ENCODE results near the gene ARHGEF12.

The ARHGEF12 gene

GRCh38 chr11:120358729-120359128, 22.5 kb downstream of the ARHGEF12 start:
- H3K27ac ChIP-seq (ENCODE audit: low read depth, low read length, severe bottlenecking) = no peak overlapping the region
- peaks cover 6% of the 10 kb centered on the region for H3K4me1 ChIP-seq (ENCODE audit: control insufficient read depth, insufficient read depth, low read length, poor library complexity, severe bottlenecking)
- peaks cover 22% of the 10 kb centered on the region for H3K36me3 ChIP-seq (ENCODE audit: control insufficient read depth, insufficient read depth, low read length)
- H3K4me3 ChIP-seq (ENCODE audit: extremely low read depth, insufficient read depth, low read length, poor library complexity, severe bottlenecking) = no peak overlapping the region
- WGBS, 2 experiments (ENCODE audit: insufficient coverage in 2 of 2) = 89 to 97% methylated on average over 3 of the region's 3 CpGs
- no peaks in the 10 kb centered on the region for H3K9me3 ChIP-seq (ENCODE audit: control insufficient read depth, low read length)

- no peak overlapping the region for H3K4me3 ChIP-seq (ENCODE audit: extremely low read depth, insufficient read depth, low read length, poor library complexity, severe bottlenecking)
- no peaks in the 10 kb centered on the region for H3K9me3 ChIP-seq (ENCODE audit: control insufficient read depth, low read length)
- no peak overlapping the region for H3K27ac ChIP-seq (ENCODE audit: low read depth, low read length, severe bottlenecking)
- no peaks in the 10 kb centered on the region for H3K4me1 ChIP-seq (ENCODE audit: control insufficient read depth, insufficient read depth, low read length, poor library complexity, severe bottlenecking)
- peaks cover 8% of the 10 kb centered on the region for H3K36me3 ChIP-seq (ENCODE audit: control insufficient read depth, insufficient read depth, low read length)
Observed at GRCh38 chr11:120363436-120363835, 27.2 kb downstream of the ARHGEF12 start.

- Histone ChIP-seq H3K36me3 (ENCODE audit: control insufficient read depth, insufficient read depth, low read length) (peaks cover under 1% of the 10 kb centered on the region), H3K9me3 (ENCODE audit: control insufficient read depth, low read length) (no peaks in the 10 kb centered on the region), H3K4me1 (ENCODE audit: control insufficient read depth, insufficient read depth, low read length, poor library complexity, severe bottlenecking) (no peaks in the 10 kb centered on the region), H3K4me3 (ENCODE audit: extremely low read depth, insufficient read depth, low read length, poor library complexity, severe bottlenecking) (no peak overlapping the region), H3K27ac (ENCODE audit: low read depth, low read length, severe bottlenecking) (no peak overlapping the region)
Observed at GRCh38 chr11:120365512-120365911, 29.3 kb downstream of the ARHGEF12 start.

- Histone ChIP-seq H3K36me3 (ENCODE audit: control insufficient read depth, insufficient read depth, low read length) (no peaks in the 10 kb centered on the region), H3K9me3 (ENCODE audit: control insufficient read depth, low read length) (no peaks in the 10 kb centered on the region), H3K4me3 (ENCODE audit: extremely low read depth, insufficient read depth, low read length, poor library complexity, severe bottlenecking) (no peak overlapping the region), H3K27ac (ENCODE audit: low read depth, low read length, severe bottlenecking) (no peak overlapping the region), H3K4me1 (ENCODE audit: control insufficient read depth, insufficient read depth, low read length, poor library complexity, severe bottlenecking) (no peaks in the 10 kb centered on the region)
Observed at GRCh38 chr11:120372296-120372695, 36.1 kb downstream of the ARHGEF12 start.

- WGBS, 2 experiments (ENCODE audit: insufficient coverage in 2 of 2) = 50% methylated on average over 1 of the region's 3 CpGs; no CpG with 5 or more reads in 1 of the 2 experiments
- H3K4me3 ChIP-seq (ENCODE audit: extremely low read depth, insufficient read depth, low read length, poor library complexity, severe bottlenecking) = no peak overlapping the region
- H3K36me3 ChIP-seq (ENCODE audit: control insufficient read depth, insufficient read depth, low read length) = no peaks in the 10 kb centered on the region
- H3K4me1 ChIP-seq (ENCODE audit: control insufficient read depth, insufficient read depth, low read length, poor library complexity, severe bottlenecking) = no peaks in the 10 kb centered on the region
- no peak overlapping the region for H3K27ac ChIP-seq (ENCODE audit: low read depth, low read length, severe bottlenecking)
- H3K9me3 ChIP-seq (ENCODE audit: control insufficient read depth, low read length) = peaks cover 4% of the 10 kb centered on the region
Observed at GRCh38 chr11:120375076-120375475, 38.9 kb downstream of the ARHGEF12 start.

DNA sequence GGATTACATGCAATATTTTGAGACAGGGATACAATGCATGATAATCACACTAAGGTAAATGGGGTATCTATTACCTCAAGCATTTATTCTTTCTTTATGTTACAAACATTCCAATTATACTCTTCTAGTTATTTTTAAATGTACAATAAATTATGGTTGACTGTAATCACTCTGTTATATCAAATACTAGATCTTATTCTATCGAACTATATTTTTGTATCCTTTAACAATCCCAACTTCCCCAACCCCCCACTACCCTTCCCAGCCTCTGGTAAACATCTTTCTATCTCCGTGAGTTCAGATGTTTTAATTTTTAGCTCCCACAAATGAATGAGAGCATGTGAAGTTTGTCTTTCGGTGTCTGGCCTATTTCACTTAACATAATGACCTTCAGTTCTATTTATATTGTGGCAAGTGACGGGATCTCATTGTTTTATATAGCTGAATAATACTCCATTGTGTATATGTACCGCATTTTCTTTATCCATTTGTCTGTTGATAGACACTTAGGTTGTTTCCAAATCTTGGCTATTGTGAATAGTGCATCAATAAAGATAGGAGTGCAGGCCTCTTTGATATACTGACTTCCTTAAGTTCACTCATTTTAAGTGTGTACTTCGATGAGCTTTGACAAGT, 40.5 kb downstream of the ARHGEF12 start:
- WGBS, 2 experiments (ENCODE audit: insufficient coverage in 2 of 2) = 100% methylated on average over 1 of the region's 6 CpGs; no CpG with 5 or more reads in 1 of the 2 experiments
- Histone ChIP-seq H3K4me1 (ENCODE audit: control insufficient read depth, insufficient read depth, low read length, poor library complexity, severe bottlenecking) (no peaks in the 10 kb centered on the region), H3K9me3 (ENCODE audit: control insufficient read depth, low read length) (peaks cover 4% of the 10 kb centered on the region), H3K36me3 (ENCODE audit: control insufficient read depth, insufficient read depth, low read length) (no peaks in the 10 kb centered on the region), H3K27ac (ENCODE audit: low read depth, low read length, severe bottlenecking) (no peak overlapping the region), H3K4me3 (ENCODE audit: extremely low read depth, insufficient read depth, low read length, poor library complexity, severe bottlenecking) (no peak overlapping the region)

DNA sequence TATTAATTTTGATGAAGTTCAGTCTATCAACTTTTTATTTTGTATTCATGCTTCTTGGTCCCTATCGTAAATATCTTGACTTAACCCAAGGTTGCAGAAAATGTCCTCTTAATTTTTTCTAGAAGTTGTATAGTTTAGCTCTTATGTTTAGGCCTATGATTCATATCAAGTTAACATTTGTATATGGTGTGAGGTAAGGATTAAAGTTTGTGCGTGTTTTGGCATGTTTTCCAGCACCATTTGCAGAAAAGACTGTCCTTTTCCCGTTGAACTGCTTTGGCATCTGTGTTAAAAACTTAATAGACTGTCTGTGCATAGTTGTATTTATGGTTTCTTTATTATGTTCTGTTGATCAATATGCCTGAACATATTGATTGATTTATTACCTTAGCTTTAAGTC, 42.3 kb downstream of the ARHGEF12 start:
- Histone ChIP-seq H3K4me3 (ENCODE audit: extremely low read depth, insufficient read depth, low read length, poor library complexity, severe bottlenecking) (no peak overlapping the region), H3K9me3 (ENCODE audit: control insufficient read depth, low read length) (peaks cover 15% of the 10 kb centered on the region), H3K27ac (ENCODE audit: low read depth, low read length, severe bottlenecking) (no peak overlapping the region), H3K36me3 (ENCODE audit: control insufficient read depth, insufficient read depth, low read length) (no peaks in the 10 kb centered on the region), H3K4me1 (ENCODE audit: control insufficient read depth, insufficient read depth, low read length, poor library complexity, severe bottlenecking) (no peaks in the 10 kb centered on the region)
- WGBS, 2 experiments (ENCODE audit: insufficient coverage in 2 of 2) = 89 to 100% methylated on average over 1 to 2 of the region's 3 CpGs

- Histone ChIP-seq H3K9me3 (ENCODE audit: control insufficient read depth, low read length) (peaks cover 17% of the 10 kb centered on the region), H3K4me1 (ENCODE audit: control insufficient read depth, insufficient read depth, low read length, poor library complexity, severe bottlenecking) (peaks cover 18% of the 10 kb centered on the region), H3K4me3 (ENCODE audit: extremely low read depth, insufficient read depth, low read length, poor library complexity, severe bottlenecking) (no peak overlapping the region), H3K27ac (ENCODE audit: low read depth, low read length, severe bottlenecking) (no peak overlapping the region), H3K36me3 (ENCODE audit: control insufficient read depth, insufficient read depth, low read length) (no peaks in the 10 kb centered on the region)
- WGBS, 2 experiments (ENCODE audit: insufficient coverage in 2 of 2) = 90 to 100% methylated on average over 2 to 3 of the region's 7 CpGs
Observed at GRCh38 chr11:120381401-120381800, 45.2 kb downstream of the ARHGEF12 start.

- H3K9me3 ChIP-seq (ENCODE audit: control insufficient read depth, low read length) = peaks cover 14% of the 10 kb centered on the region
- no peak overlapping the region for H3K27ac ChIP-seq (ENCODE audit: low read depth, low read length, severe bottlenecking)
- H3K4me1 ChIP-seq (ENCODE audit: control insufficient read depth, insufficient read depth, low read length, poor library complexity, severe bottlenecking) = peaks cover 18% of the 10 kb centered on the region
- 85 to 94% methylated on average over 3 to 4 of the region's 4 CpGs for WGBS, 2 experiments (ENCODE audit: insufficient coverage in 2 of 2)
- no peaks in the 10 kb centered on the region for H3K36me3 ChIP-seq (ENCODE audit: control insufficient read depth, insufficient read depth, low read length)
- no peak overlapping the region for H3K4me3 ChIP-seq (ENCODE audit: extremely low read depth, insufficient read depth, low read length, poor library complexity, severe bottlenecking)
Observed at GRCh38 chr11:120383518-120384155, 47.4 kb downstream of the ARHGEF12 start.

DNA sequence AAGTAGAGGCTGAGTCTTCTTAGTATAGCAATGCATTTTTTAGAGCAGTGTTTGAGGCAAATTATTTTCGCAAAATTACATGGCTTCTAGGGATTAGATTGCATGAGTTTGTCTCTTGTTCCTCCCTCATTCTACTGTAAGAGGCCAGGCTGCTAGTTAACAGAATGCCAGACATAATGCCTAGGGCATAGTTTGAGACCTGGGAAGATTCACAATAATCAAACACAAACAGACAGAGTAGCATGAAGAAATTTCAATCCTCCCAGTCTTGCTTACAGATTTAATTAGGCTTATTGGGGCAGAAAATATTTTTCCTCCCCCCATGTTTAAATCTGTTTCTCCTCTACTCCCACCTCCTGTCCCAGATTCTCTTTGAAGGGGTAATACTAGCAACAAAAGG, 48.3 kb downstream of the ARHGEF12 start:
- Histone ChIP-seq H3K4me3 (ENCODE audit: extremely low read depth, insufficient read depth, low read length, poor library complexity, severe bottlenecking) (no peak overlapping the region), H3K9me3 (ENCODE audit: control insufficient read depth, low read length) (peaks cover 14% of the 10 kb centered on the region), H3K4me1 (ENCODE audit: control insufficient read depth, insufficient read depth, low read length, poor library complexity, severe bottlenecking) (peaks cover 18% of the 10 kb centered on the region), H3K27ac (ENCODE audit: low read depth, low read length, severe bottlenecking) (peak overlapping the region; percentile 18), H3K36me3 (ENCODE audit: control insufficient read depth, insufficient read depth, low read length) (no peaks in the 10 kb centered on the region)
- WGBS, 2 experiments (ENCODE audit: insufficient coverage in 2 of 2) = 100% methylated on average over 1 of the region's 1 CpG

DNA sequence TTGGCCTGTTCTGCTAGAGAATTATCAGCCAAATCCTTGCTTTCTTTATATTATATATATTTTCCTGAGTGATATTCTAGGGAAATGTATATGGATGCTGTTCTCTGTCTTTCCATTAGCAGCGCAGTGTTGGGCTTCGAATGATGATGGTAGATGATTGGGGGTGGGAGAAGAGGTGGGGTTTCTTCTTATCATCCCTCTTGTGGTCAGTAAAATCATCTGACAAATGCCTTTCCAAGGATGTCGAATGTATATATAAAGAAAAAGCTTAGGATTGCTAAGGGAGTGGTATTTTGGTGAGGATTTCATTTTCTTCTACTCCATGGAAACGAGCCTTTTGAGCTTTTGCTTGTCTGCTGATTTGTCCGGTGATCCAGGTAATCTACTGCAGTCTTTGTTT, 48.9 kb downstream of the ARHGEF12 start:
- no peak overlapping the region for H3K4me3 ChIP-seq (ENCODE audit: extremely low read depth, insufficient read depth, low read length, poor library complexity, severe bottlenecking)
- peaks cover 14% of the 10 kb centered on the region for H3K9me3 ChIP-seq (ENCODE audit: control insufficient read depth, low read length)
- no peaks in the 10 kb centered on the region for H3K36me3 ChIP-seq (ENCODE audit: control insufficient read depth, insufficient read depth, low read length)
- H3K27ac ChIP-seq (ENCODE audit: low read depth, low read length, severe bottlenecking) = no peak overlapping the region
- 78 to 90% methylated on average over 2 to 4 of the region's 5 CpGs for WGBS, 2 experiments (ENCODE audit: insufficient coverage in 2 of 2)
- peaks cover 18% of the 10 kb centered on the region for H3K4me1 ChIP-seq (ENCODE audit: control insufficient read depth, insufficient read depth, low read length, poor library complexity, severe bottlenecking)
